Right lobe of liver (tissue), 6 donors: ENCODE results near the gene PKIB. TPM values are rescaled to one million over a fixed set of nuclear protein-coding genes. Genes with fewer than 3 reads are reported as not detected.

Experiments
- ATAC-seq, 4 donors: fragments of 200-7000 bp; cut with Tn5 transposase; one replicate each; pipeline ENCODE4 v1.9.1; 2020; ENCODE audit warnings: mild to moderate bottlenecking in 4 of 4, moderate library complexity in 4 of 4
- DNase-seq, 3 donors: peaks; one replicate each; pipeline ENCODE4 v3.0.0-alpha.2; 2020
- H3K27ac ChIP-seq, 3 donors: fragments of 200-600 bp; one replicate each; pipeline ENCODE4 v1.8.0; 2022
- H3K27me3 ChIP-seq, 2 donors: fragments of 200-600 bp; one replicate each; pipeline ENCODE4 v1.8.0; 2022
- H3K36me3 ChIP-seq, 4 donors: fragments of 200-600 bp; sonication (generic) in 1 of 4; one replicate each; pipeline versions ENCODE4 v1.5.1 to v1.8.0; 2017 to 2022; ENCODE audit warnings: control low read depth in 1 of 4
- H3K4me1 ChIP-seq, 4 donors: fragments of 200-600 bp; sonication (generic) in 1 of 4; one replicate each; pipeline versions ENCODE4 v1.5.1 to v1.8.0; 2017 to 2022; ENCODE audit warnings: control low read depth in 1 of 4
- H3K4me3 ChIP-seq, 3 donors: fragments of 200-600 bp; one replicate each; pipeline ENCODE4 v1.8.0; 2022
- H3K9me3 ChIP-seq, 4 donors: fragments of 200-600 bp; sonication (generic) in 1 of 4; one replicate each; pipeline versions ENCODE4 v1.5.1 to v1.8.0; 2017 to 2022; ENCODE audit warnings: control low read depth in 1 of 4
- CTCF ChIP-seq, 4 donors: fragments of 200-600 bp in 3 of 4; fragments of 450-650 bp in 1 of 4; IDR thresholded peaks; one replicate each; pipeline versions ENCODE4 v1.5.1 to v1.8.0; 2016 to 2022; ENCODE audit warnings: antibody characterized with exemption in 4 of 4, mild to moderate bottlenecking in 2 of 4
- POLR2A ChIP-seq: fragments of 450-650 bp; IDR thresholded peaks from one replicate; pipeline ENCODE4 v1.6.1; 2017; ENCODE audit warnings: antibody characterized with exemption, mild to moderate bottlenecking
- WGBS: methylation state at CpG from one replicate; pipeline ENCODE4 v1.1.6; 2018; ENCODE audit warnings: low coverage, low lambda C conversion rate; ENCODE audit not compliant: insufficient coverage; ENCODE audit errors: missing lambda C conversion rate; 5-methylcytosine and 5-hydroxymethylcytosine counted together
- intact Hi-C, 2 donors: fragments of 100-400 bp; cut with DNase I; formaldehyde crosslinking; loops; one replicate each; pipeline versions ENCODE4 v1.11.2 to v1.14.1; 2022
- total RNA-seq, 6 experiments: library from RNA; depleted of rRNA in 2 of 6; stranded (reverse); fragments of >200 nt in 2 of 6; fragmentation: NEBNext Ultra II Directional in 3 of 6; extraction: Animal tissue kit (Norgen Biotek cat#: 25700) in 3 of 6; gene quantifications; one replicate each; pipeline versions ENCODE4 v1.1.0 to v1.2.4, GENCODE V29; 2016 to 2023
- donor health status: DM: no; HTN: yes; CAD: no.
- donor health status: DM: no; HTN: no; CAD: no.
- donor health status: DM: no; HTN: no; CAD: no.
- donor health status: DM: no; HTN: yes; CAD: no.
- donor health status: DM: no; HTN: yes; CAD: no.

Gene PKIB
- total RNA-seq, 6 experiments from 2014 or later, result 2.4 to 12.1 (median 4.1) TPM

- ATAC-seq (no peak), DNase-seq (no peak)
- H3K27ac ChIP-seq, result no peak overlapping the region
- no peaks in the 10 kb centered on the region for H3K36me3 ChIP-seq
- no peaks in the 10 kb centered on the region for H3K4me1 ChIP-seq
- no peak overlapping the region for H3K4me3 ChIP-seq
- no peaks in the 10 kb centered on the region for H3K9me3 ChIP-seq
- intact Hi-C loops, result no loop called here
- H3K27me3 ChIP-seq, result no peaks in the 10 kb centered on the region
- no peak for TF ChIP-seq POLR2A
- TF ChIP-seq CTCF (IDR thresholded peaks at IDR 0.05), result no peak
Observed at GRCh38 chr6:122719176-122719575, 109.0 kb downstream of the PKIB start.

- intact Hi-C loops, result no loop called here
- WGBS, result 70% methylated on average over 4 of the region's 4 CpGs
Observed at GRCh38 chr6:122722746-122723145, 112.5 kb downstream of the PKIB start.

GRCh38 chr6:122726649-122727048 lies 116.4 kb downstream of the PKIB start:
- peak; percentile 50 to 68 (median 60) for ATAC-seq
- Histone ChIP-seq H3K4me1 (no peaks in the 10 kb centered on the region), H3K27ac (no peak overlapping the region), H3K36me3 (no peaks in the 10 kb centered on the region), H3K9me3 (no peaks in the 10 kb centered on the region), H3K4me3 (no peak overlapping the region), H3K27me3 (no peaks in the 10 kb centered on the region)
- 26% methylated on average over 2 of the region's 2 CpGs for WGBS
- intact Hi-C loops, result no loop called here
- no peak for DNase-seq
- no peak for TF ChIP-seq POLR2A
- peak; percentile 25 to 51 (median 50) for TF ChIP-seq CTCF (IDR thresholded peaks at IDR 0.05)

More at GRCh38 chr6:122722746-122723145, 112.5 kb downstream of the PKIB start:
- H3K27ac ChIP-seq, result no peak overlapping the region
- TF ChIP-seq POLR2A, result no peak
- no peak for TF ChIP-seq CTCF (IDR thresholded peaks at IDR 0.05)
- ATAC-seq, result no peak
- H3K27me3 ChIP-seq, result no peaks in the 10 kb centered on the region
- no peak overlapping the region for H3K4me3 ChIP-seq
- no peaks in the 10 kb centered on the region for H3K9me3 ChIP-seq
- H3K4me1 ChIP-seq, result no peaks in the 10 kb centered on the region
- DNase-seq, result no peak
- no peaks in the 10 kb centered on the region for H3K36me3 ChIP-seq

GRCh38 chr6:122727244-122727643 lies 117.0 kb downstream of the PKIB start:
- ATAC-seq (no peak), DNase-seq (no peak)
- Histone ChIP-seq H3K9me3 (no peaks in the 10 kb centered on the region), H3K27me3 (no peaks in the 10 kb centered on the region), H3K4me1 (no peaks in the 10 kb centered on the region), H3K4me3 (no peak overlapping the region), H3K36me3 (no peaks in the 10 kb centered on the region), H3K27ac (no peak overlapping the region)
- intact Hi-C loops, result no loop called here
- TF ChIP-seq CTCF (IDR thresholded peaks at IDR 0.05) (no peak), POLR2A (no peak)
- 54% methylated on average over 1 of the region's 1 CpG for WGBS

- H3K4me3 ChIP-seq, result no peak overlapping the region
- intact Hi-C loops, result no loop called here
- no peaks in the 10 kb centered on the region for H3K27me3 ChIP-seq
- ATAC-seq (no peak), DNase-seq (no peak)
- H3K36me3 ChIP-seq, result no peaks in the 10 kb centered on the region
- no peaks in the 10 kb centered on the region for H3K4me1 ChIP-seq
- no peaks in the 10 kb centered on the region for H3K9me3 ChIP-seq
- no peak overlapping the region for H3K27ac ChIP-seq
- TF ChIP-seq CTCF (IDR thresholded peaks at IDR 0.05), result no peak
- TF ChIP-seq POLR2A, result no peak
- 72% methylated on average over 3 of the region's 3 CpGs for WGBS
Observed at GRCh38 chr6:122730334-122730733, 120.1 kb downstream of the PKIB start.
